ENCODE measurements around the gene IL4. TPM values are rescaled to one million over a fixed set of nuclear protein-coding genes. Genes with fewer than 3 reads are reported as not detected.

Gene IL4
- total and polyA plus RNA-seq, 2 donors (not counting 3 experiments of a cell fraction or from before 2014, with no cell fraction given): not detected

- Histone ChIP-seq H3K27ac (ENCODE audit: insufficient read depth, low read depth, low read length) (no peak overlapping the region), H3K79me2 (ENCODE audit: control insufficient read depth, insufficient read depth, low read length) (no peaks in the 10 kb centered on the region), H2AFZ (ENCODE audit: low read depth, low read length) (no peak overlapping the region), H3K4me3 (replicated peaks in 1 of 3; ENCODE audit: insufficient read depth in 1 of 3, low read depth in 1 of 3, low read length in 3 of 3) (no peak overlapping the region), H3K27me3 (ENCODE audit: control insufficient read depth in 2 of 2, insufficient read depth in 2 of 2, low read length in 2 of 2) (no peaks in the 10 kb centered on the region), H4K20me1 (replicated peaks; ENCODE audit: control insufficient read depth, extremely low read depth, insufficient read depth, low read length) (no peaks in the 10 kb centered on the region), H3K9ac (replicated peaks; ENCODE audit: extremely low read depth, insufficient read depth, low read length) (no peak overlapping the region), H3K4me2 (ENCODE audit: insufficient read depth, low read length) (no peak overlapping the region), H3K9me3 (replicated peaks; ENCODE audit: control insufficient read depth, insufficient read depth, low read length) (no peaks in the 10 kb centered on the region), H3K9me1 (replicated peaks; ENCODE audit: control insufficient read depth, extremely low read depth, insufficient read depth, low read length) (no peaks in the 10 kb centered on the region), H3K4me1 (ENCODE audit: control insufficient read depth, extremely low read depth, insufficient read depth, low read length) (peaks cover 13% of the 10 kb centered on the region), H3K36me3 (ENCODE audit: control insufficient read depth in 2 of 2, extremely low read depth in 1 of 2, insufficient read depth in 2 of 2, low read length in 2 of 2) (no peaks in the 10 kb centered on the region)
- DNase-seq (ENCODE audit: low read depth, low spot score): no peak
- no TSS peak for BruUV-seq (replicated peaks)
- FAIRE-seq: no peak
- dilution Hi-C loops (cut with MboI; ENCODE audit: extremely low pct_ligation_motif_present, low sequenced_read_pairs): no loop called here
- intact Hi-C loops (cut with micrococcal nuclease): loop anchor here (1.0 kb wide), 1 partner anchor 13 kb away; no protein-coding TSS in a partner anchor
- POLR2A ChIA-PET: no interaction called here
- no peak for TF ChIP-seq POLR2A (IDR thresholded peaks at IDR 0.05; ENCODE audit: low read depth, low read length)
- no peak for TF ChIP-seq FOS (IDR thresholded peaks at IDR 0.05; ENCODE audit: borderline replicate concordance, insufficient read depth, low read length)
- no peak for TF ChIP-seq JUN (IDR thresholded peaks at IDR 0.05; ENCODE audit: borderline replicate concordance, insufficient read depth, insufficient read length, low read depth)
- no peak for TF ChIP-seq GATA2 (IDR thresholded peaks at IDR 0.05; ENCODE audit: insufficient read depth, insufficient read length, low read depth, low read length)
- TF ChIP-seq POLR2AphosphoS5 (IDR thresholded peaks at IDR 0.05; ENCODE audit: insufficient read depth, low read depth, low read length): no peak
- CTCF ChIA-PET: interaction anchor here (1.0 to 1.5 kb wide), 2 partner anchors 18 to 71 kb away, joined by 3 to 5 read pairs; partner anchors contain the start of gene CCNI2
These were observed 2.3 kb downstream of the IL4 start for GRCh38 chr5:132675936-132676689.

DNA sequence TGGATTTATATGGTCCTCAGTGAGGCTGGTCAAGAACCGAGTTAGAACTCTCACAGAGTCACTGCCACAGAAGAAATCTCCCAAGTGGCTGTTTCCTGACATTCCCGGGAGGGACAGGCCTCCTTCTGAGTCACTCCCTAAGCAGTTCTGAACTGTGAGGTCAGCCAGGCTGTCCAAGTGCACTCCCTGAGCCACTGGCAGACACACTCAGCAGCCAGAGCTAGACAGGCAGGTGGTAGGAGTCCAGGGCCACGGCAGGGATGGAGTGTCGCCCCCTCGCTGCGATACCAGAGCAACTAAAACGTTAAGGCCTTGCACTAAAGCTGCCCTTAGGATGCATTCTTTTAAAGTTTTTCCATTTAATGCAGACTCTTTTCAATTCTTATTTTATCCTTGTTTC, 3.4 kb downstream of the IL4 start:
- peak; percentile 96 for FAIRE-seq
- Histone ChIP-seq H3K9me3 (replicated peaks; ENCODE audit: control insufficient read depth, insufficient read depth, low read length) (no peaks in the 10 kb centered on the region), H3K27me3 (ENCODE audit: control insufficient read depth in 2 of 2, insufficient read depth in 2 of 2, low read length in 2 of 2) (no peaks in the 10 kb centered on the region), H4K20me1 (replicated peaks; ENCODE audit: control insufficient read depth, extremely low read depth, insufficient read depth, low read length) (no peaks in the 10 kb centered on the region), H3K9me1 (replicated peaks; ENCODE audit: control insufficient read depth, extremely low read depth, insufficient read depth, low read length) (no peaks in the 10 kb centered on the region), H3K79me2 (ENCODE audit: control insufficient read depth, insufficient read depth, low read length) (no peaks in the 10 kb centered on the region), H3K4me2 (ENCODE audit: insufficient read depth, low read length) (no peak overlapping the region), H2AFZ (ENCODE audit: low read depth, low read length) (no peak overlapping the region), H3K4me3 (replicated peaks in 1 of 3; ENCODE audit: insufficient read depth in 1 of 3, low read depth in 1 of 3, low read length in 3 of 3) (no peak overlapping the region), H3K4me1 (ENCODE audit: control insufficient read depth, extremely low read depth, insufficient read depth, low read length) (peaks cover 13% of the 10 kb centered on the region), H3K36me3 (ENCODE audit: control insufficient read depth in 2 of 2, extremely low read depth in 1 of 2, insufficient read depth in 2 of 2, low read length in 2 of 2) (no peaks in the 10 kb centered on the region), H3K27ac (ENCODE audit: insufficient read depth, low read depth, low read length) (no peak overlapping the region), H3K9ac (replicated peaks; ENCODE audit: extremely low read depth, insufficient read depth, low read length) (no peak overlapping the region)
- dilution Hi-C loops (cut with MboI; ENCODE audit: extremely low pct_ligation_motif_present, low sequenced_read_pairs): no loop called here
- intact Hi-C loops (cut with micrococcal nuclease): no loop called here
- ChIA-PET POLR2A (no interaction called here), CTCF (interaction anchor here (0.9 to 1.5 kb wide), 5 partner anchors 10 to 70 kb away, joined by 3 to 5 read pairs (median 3); partner anchors contain the start of gene CCNI2)
- peak; percentile 70 for DNase-seq (ENCODE audit: low read depth, low spot score)
- TF ChIP-seq JUN (IDR thresholded peaks at IDR 0.05; ENCODE audit: borderline replicate concordance, insufficient read depth, insufficient read length, low read depth): no peak
- TF ChIP-seq EZH2 (IDR thresholded peaks at IDR 0.05; ENCODE audit: borderline replicate concordance, low read depth, low read length, severe bottlenecking): no peak
- TF ChIP-seq POLR2AphosphoS5 (IDR thresholded peaks at IDR 0.05; ENCODE audit: insufficient read depth, low read depth, low read length): no peak
- TF ChIP-seq, protein P1, sequence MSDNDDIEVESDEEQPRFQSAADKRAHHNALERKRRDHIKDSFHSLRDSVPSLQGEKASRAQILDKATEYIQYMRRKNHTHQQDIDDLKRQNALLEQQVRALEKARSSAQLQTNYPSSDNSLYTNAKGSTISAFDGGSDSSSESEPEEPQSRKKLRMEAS (IDR thresholded peaks at IDR 0.05; ENCODE audit: insufficient read depth, insufficient read length): no peak
- peak; percentile 59 for TF ChIP-seq FOS (IDR thresholded peaks at IDR 0.05; ENCODE audit: borderline replicate concordance, insufficient read depth, low read length)
- TF ChIP-seq CTCF (IDR thresholded peaks at IDR 0.05; ENCODE audit: extremely low read depth in 1 of 2, insufficient read depth in 1 of 2, low read depth in 1 of 2, low read length in 2 of 2): peak in 1 of 2 donors; percentile 19
- no peak for TF ChIP-seq GATA2 (IDR thresholded peaks at IDR 0.05; ENCODE audit: insufficient read depth, insufficient read length, low read depth, low read length)
- no peak for TF ChIP-seq POLR2A (IDR thresholded peaks at IDR 0.05; ENCODE audit: low read depth, low read length)
- no peak for TF ChIP-seq MYC (IDR thresholded peaks at IDR 0.05; ENCODE audit: low read depth, low read length)
- no TSS peak for BruUV-seq (replicated peaks)
